Fibroblast of lung (primary cell): ENCODE results near the gene FCSK.

Experiments used
- CTCF ChIP-seq, 2 donors: IDR thresholded peaks in 1 of 2; conservative IDR thresholded peaks in 1 of 2; 1 replicate in 1 of 2; 2 replicates in 1 of 2; pipeline ENCODE4 v1.5.1; 2011 to 2012; ENCODE audit warnings: low read length in 2 of 2, control low read depth in 1 of 2, inconsistent platforms in 1 of 2, low read depth in 1 of 2, mild to moderate bottlenecking in 1 of 2
- EZH2 ChIP-seq: IDR thresholded peaks from 2 replicates; pipeline ENCODE4 v1.5.1; 2012; ENCODE audit warnings: low read length, control low read depth, mild to moderate bottlenecking; ENCODE audit errors: missing control alignments

- TF ChIP-seq CTCF (conservative IDR thresholded peaks at IDR 0.05 in 1 of 2, IDR thresholded peaks at IDR 0.05 in 1 of 2; ENCODE audit: low read depth in 1 of 2, low read length in 2 of 2) (no peak), EZH2 (no peak)
Observed at GRCh38 chr16:70478912-70479341, 24.5 kb downstream of the FCSK start.
